Measurements from ENCODE around the gene KCNK2.

DNA sequence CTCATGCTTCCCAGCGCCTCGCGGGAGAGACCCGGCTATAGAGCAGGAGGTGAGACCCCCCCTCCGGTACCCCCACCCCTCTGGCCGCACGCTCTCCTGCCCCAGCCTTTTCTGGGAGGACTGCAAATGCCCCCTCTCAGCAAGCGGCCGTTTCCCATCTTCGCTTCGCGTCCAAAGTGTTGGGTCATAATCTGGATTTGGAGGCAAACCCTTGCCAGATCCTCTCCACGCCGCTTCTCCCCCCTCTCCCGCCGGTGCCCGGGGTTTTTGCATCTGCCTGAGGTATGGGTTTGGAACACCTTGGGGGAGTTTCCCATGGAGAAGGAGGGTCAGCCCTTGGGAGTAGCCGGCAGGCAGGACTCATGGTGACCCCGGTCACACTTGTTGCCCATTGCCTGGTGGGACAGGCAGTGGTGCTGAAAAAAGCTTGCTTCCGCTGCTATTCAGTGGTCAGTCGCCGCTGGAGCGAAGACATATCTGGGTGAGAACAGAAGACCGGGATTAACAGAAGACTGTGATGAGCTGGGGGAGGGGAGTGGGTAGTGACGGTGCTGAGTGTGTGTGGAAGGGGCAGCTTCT, 935 bp downstream of the KCNK2 start:
- TF ChIP-seq, protein P1, sequence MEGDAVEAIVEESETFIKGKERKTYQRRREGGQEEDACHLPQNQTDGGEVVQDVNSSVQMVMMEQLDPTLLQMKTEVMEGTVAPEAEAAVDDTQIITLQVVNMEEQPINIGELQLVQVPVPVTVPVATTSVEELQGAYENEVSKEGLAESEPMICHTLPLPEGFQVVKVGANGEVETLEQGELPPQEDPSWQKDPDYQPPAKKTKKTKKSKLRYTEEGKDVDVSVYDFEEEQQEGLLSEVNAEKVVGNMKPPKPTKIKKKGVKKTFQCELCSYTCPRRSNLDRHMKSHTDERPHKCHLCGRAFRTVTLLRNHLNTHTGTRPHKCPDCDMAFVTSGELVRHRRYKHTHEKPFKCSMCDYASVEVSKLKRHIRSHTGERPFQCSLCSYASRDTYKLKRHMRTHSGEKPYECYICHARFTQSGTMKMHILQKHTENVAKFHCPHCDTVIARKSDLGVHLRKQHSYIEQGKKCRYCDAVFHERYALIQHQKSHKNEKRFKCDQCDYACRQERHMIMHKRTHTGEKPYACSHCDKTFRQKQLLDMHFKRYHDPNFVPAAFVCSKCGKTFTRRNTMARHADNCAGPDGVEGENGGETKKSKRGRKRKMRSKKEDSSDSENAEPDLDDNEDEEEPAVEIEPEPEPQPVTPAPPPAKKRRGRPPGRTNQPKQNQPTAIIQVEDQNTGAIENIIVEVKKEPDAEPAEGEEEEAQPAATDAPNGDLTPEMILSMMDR (IDR thresholded peaks at IDR 0.05 in 2 of 3, conservative IDR thresholded peaks at IDR 0.05 in 1 of 3; ENCODE audit: control insufficient read depth in 2 of 3, extremely low read depth in 1 of 3, insufficient read depth in 1 of 3, low read depth in 3 of 3, low read length in 3 of 3) = no peak
- TF ChIP-seq EP300 (IDR thresholded peaks at IDR 0.05; ENCODE audit: borderline replicate concordance in 1 of 2, control insufficient read depth in 1 of 2, low read depth in 2 of 2, low read length in 2 of 2) = no peak
- no peak for TF ChIP-seq ZBED1 (IDR thresholded peaks at IDR 0.05; ENCODE audit: borderline replicate concordance)
- TF ChIP-seq MYC (IDR thresholded peaks at IDR 0.05; ENCODE audit: insufficient read depth, insufficient read length, insufficient replicate concordance, low read length, severe bottlenecking) = no peak
- TF ChIP-seq NFYB (IDR thresholded peaks at IDR 0.05; ENCODE audit: insufficient read depth, low read depth, low read length) = no peak
- no peak for TF ChIP-seq BHLHE40 (IDR thresholded peaks at IDR 0.05; ENCODE audit: borderline replicate concordance in 1 of 2, low read depth in 2 of 2, low read length in 1 of 2)
- no peak for TF ChIP-seq ESRRA (IDR thresholded peaks at IDR 0.05; ENCODE audit: low read length)
- TF ChIP-seq, protein P2, sequence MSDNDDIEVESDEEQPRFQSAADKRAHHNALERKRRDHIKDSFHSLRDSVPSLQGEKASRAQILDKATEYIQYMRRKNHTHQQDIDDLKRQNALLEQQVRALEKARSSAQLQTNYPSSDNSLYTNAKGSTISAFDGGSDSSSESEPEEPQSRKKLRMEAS (IDR thresholded peaks at IDR 0.05; ENCODE audit: low read depth, low read length) = no peak
- no peak for TF ChIP-seq CREB1 (IDR thresholded peaks at IDR 0.05; ENCODE audit: low read depth)
- no peak for TF ChIP-seq POLR2A (IDR thresholded peaks at IDR 0.05; ENCODE audit: low read depth, low read length)
- TF ChIP-seq, protein P3, sequence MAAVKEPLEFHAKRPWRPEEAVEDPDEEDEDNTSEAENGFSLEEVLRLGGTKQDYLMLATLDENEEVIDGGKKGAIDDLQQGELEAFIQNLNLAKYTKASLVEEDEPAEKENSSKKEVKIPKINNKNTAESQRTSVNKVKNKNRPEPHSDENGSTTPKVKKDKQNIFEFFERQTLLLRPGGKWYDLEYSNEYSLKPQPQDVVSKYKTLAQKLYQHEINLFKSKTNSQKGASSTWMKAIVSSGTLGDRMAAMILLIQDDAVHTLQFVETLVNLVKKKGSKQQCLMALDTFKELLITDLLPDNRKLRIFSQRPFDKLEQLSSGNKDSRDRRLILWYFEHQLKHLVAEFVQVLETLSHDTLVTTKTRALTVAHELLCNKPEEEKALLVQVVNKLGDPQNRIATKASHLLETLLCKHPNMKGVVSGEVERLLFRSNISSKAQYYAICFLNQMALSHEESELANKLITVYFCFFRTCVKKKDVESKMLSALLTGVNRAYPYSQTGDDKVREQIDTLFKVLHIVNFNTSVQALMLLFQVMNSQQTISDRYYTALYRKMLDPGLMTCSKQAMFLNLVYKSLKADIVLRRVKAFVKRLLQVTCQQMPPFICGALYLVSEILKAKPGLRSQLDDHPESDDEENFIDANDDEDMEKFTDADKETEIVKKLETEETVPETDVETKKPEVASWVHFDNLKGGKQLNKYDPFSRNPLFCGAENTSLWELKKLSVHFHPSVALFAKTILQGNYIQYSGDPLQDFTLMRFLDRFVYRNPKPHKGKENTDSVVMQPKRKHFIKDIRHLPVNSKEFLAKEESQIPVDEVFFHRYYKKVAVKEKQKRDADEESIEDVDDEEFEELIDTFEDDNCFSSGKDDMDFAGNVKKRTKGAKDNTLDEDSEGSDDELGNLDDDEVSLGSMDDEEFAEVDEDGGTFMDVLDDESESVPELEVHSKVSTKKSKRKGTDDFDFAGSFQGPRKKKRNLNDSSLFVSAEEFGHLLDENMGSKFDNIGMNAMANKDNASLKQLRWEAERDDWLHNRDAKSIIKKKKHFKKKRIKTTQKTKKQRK (IDR thresholded peaks at IDR 0.05; ENCODE audit: low read depth, low read length) = no peak
- TF ChIP-seq HDAC2 (IDR thresholded peaks at IDR 0.05) = no peak
- no peak for TF ChIP-seq ATF7 (IDR thresholded peaks at IDR 0.05; ENCODE audit: low read depth)
- TF ChIP-seq BCL11A (IDR thresholded peaks at IDR 0.05; ENCODE audit: low read depth, low read length) = no peak

All from GM12878 (cell line).